Measurements from ENCODE around the gene OASL. TPM values are rescaled to one million over a fixed set of nuclear protein-coding genes. Genes with fewer than 3 reads are reported as not detected.

The OASL gene
- total RNA-seq (ENCODE audit: unreplicated experiment), result not detected
- long read RNA-seq, result 0 reads

GRCh38 chr12:121038861-121039668 is at the start of gene OASL:
TSS of gene OASL (minus strand) at chr12:121039246. CDS start at chr12:121038971, 275 bp downstream.
- TF ChIP-seq CTCF (IDR thresholded peaks at IDR 0.05; ENCODE audit: unreplicated experiment), result no peak
- no peak for DNase-seq (ENCODE audit: low spot score)
- Mint-ChIP-seq H3K4me1 (ENCODE audit: unreplicated experiment) (no peaks in the 10 kb centered on the region), H3K36me3 (ENCODE audit: low read depth, unreplicated experiment) (no peaks in the 10 kb centered on the region), H3K4me3 (ENCODE audit: unreplicated experiment) (no peak within 1 kb of the TSS), H3K27ac (ENCODE audit: unreplicated experiment) (no peak within 1 kb of the TSS), H3K27me3 (ENCODE audit: unreplicated experiment) (peaks cover 5% of the 10 kb centered on the region), H3K9me3 (ENCODE audit: unreplicated experiment) (no peaks in the 10 kb centered on the region)

GRCh38 chr12:121088195-121088585 is 49.1 kb upstream of the OASL start:
- no peak overlapping the region for H3K27ac Mint-ChIP-seq (ENCODE audit: unreplicated experiment)
- H3K27me3 Mint-ChIP-seq (ENCODE audit: unreplicated experiment), result no peaks in the 10 kb centered on the region
- no peak for TF ChIP-seq CTCF (IDR thresholded peaks at IDR 0.05; ENCODE audit: unreplicated experiment)
- no peak for DNase-seq (ENCODE audit: low spot score)
- no peaks in the 10 kb centered on the region for H3K9me3 Mint-ChIP-seq (ENCODE audit: unreplicated experiment)
- peaks cover 6% of the 10 kb centered on the region for H3K4me1 Mint-ChIP-seq (ENCODE audit: unreplicated experiment)
- H3K4me3 Mint-ChIP-seq (ENCODE audit: unreplicated experiment), result no peak overlapping the region
- H3K36me3 Mint-ChIP-seq (ENCODE audit: low read depth, unreplicated experiment), result peaks cover 3% of the 10 kb centered on the region

- Mint-ChIP-seq H3K27ac (ENCODE audit: unreplicated experiment) (no peak overlapping the region), H3K4me3 (ENCODE audit: unreplicated experiment) (no peak overlapping the region), H3K9me3 (ENCODE audit: unreplicated experiment) (no peaks in the 10 kb centered on the region), H3K27me3 (ENCODE audit: unreplicated experiment) (no peaks in the 10 kb centered on the region), H3K36me3 (ENCODE audit: low read depth, unreplicated experiment) (peaks cover 3% of the 10 kb centered on the region), H3K4me1 (ENCODE audit: unreplicated experiment) (peaks cover 6% of the 10 kb centered on the region)
- DNase-seq (ENCODE audit: low spot score), result no peak
- TF ChIP-seq CTCF (IDR thresholded peaks at IDR 0.05; ENCODE audit: unreplicated experiment), result no peak
These were observed 48.6 kb upstream of the OASL start for GRCh38 chr12:121087467-121088194.

- Mint-ChIP-seq H3K27me3 (ENCODE audit: unreplicated experiment) (no peaks in the 10 kb centered on the region), H3K4me3 (ENCODE audit: unreplicated experiment) (no peak overlapping the region), H3K9me3 (ENCODE audit: unreplicated experiment) (no peaks in the 10 kb centered on the region), H3K36me3 (ENCODE audit: low read depth, unreplicated experiment) (peaks cover 3% of the 10 kb centered on the region), H3K27ac (ENCODE audit: unreplicated experiment) (no peak overlapping the region), H3K4me1 (ENCODE audit: unreplicated experiment) (peaks cover 6% of the 10 kb centered on the region)
- no peak for TF ChIP-seq CTCF (IDR thresholded peaks at IDR 0.05; ENCODE audit: unreplicated experiment)
- no peak for DNase-seq (ENCODE audit: low spot score)
These were observed 47.8 kb upstream of the OASL start for GRCh38 chr12:121086781-121087295.

Measured in endothelial cell (in vitro differentiated cells).